WTC11 (cell line): Measurements from ENCODE around the gene ESYT1. TPM values are rescaled to one million over a fixed set of nuclear protein-coding genes. Genes with fewer than 3 reads are reported as not detected.

Experiments used
- ATAC-seq: fragments of 200-7000 bp; cut with Tn5 transposase; 2 replicates; pipeline ENCODE4 v1.10.0; 2021; ENCODE audit warnings: mild to moderate bottlenecking, moderate library complexity
- CTCF ChIA-PET: fragments of 300-600 bp; sonication (Branson Sonifier 250); formaldehyde crosslinking; loops from one replicate; lab custom pipeline; 2021; ENCODE audit warnings: antibody characterized with exemption; lab: Charles Lee
- POLR2A ChIA-PET: fragments of 350-600 bp; sonication (Branson Sonifier 250); formaldehyde crosslinking; loops from one replicate; lab custom pipeline; 2021; ENCODE audit warnings: antibody characterized with exemption; lab: Charles Lee
- DNase-seq: peaks from one replicate; pipeline ENCODE4 v3.0.0; 2021; ENCODE audit warnings: low spot score
- H3K27ac Mint-ChIP-seq: 2 replicates; pipeline ENCODE4 v1.8.0; 2021; ENCODE audit warnings: mixed read lengths
- H3K27me3 Mint-ChIP-seq: 2 replicates; pipeline ENCODE4 v1.8.0; 2021; ENCODE audit warnings: low read depth, mild to moderate bottlenecking, moderate library complexity, mixed read lengths
- H3K36me3 Mint-ChIP-seq: 2 replicates; pipeline ENCODE4 v1.8.0; 2021; ENCODE audit warnings: mixed read lengths
- H3K4me1 Mint-ChIP-seq: 2 replicates; pipeline ENCODE4 v1.8.0; 2022; ENCODE audit warnings: mixed read lengths
- H3K4me3 Mint-ChIP-seq: 2 replicates; pipeline ENCODE4 v1.8.0; 2021; ENCODE audit warnings: mild to moderate bottlenecking, moderate library complexity, mixed read lengths
- H3K9me3 Mint-ChIP-seq: 2 replicates; pipeline ENCODE4 v1.8.0; 2021; ENCODE audit warnings: mixed read lengths
- ARID4B ChIP-seq: sonication (generic); formaldehyde crosslinking; IDR thresholded peaks from 2 replicates; pipeline ENCODE4 v1.8.0; 2023; ENCODE audit warnings: missing genetic modification reagents, mild to moderate bottlenecking, borderline replicate concordance
- ATF1 ChIP-seq: sonication (generic); formaldehyde crosslinking; IDR thresholded peaks from 2 replicates; pipeline ENCODE4 v1.8.1; 2023; ENCODE audit warnings: mild to moderate bottlenecking, moderate library complexity, missing genetic modification reagents
- ATF3 ChIP-seq: sonication (generic); formaldehyde crosslinking; conservative IDR thresholded peaks from 2 replicates; pipeline ENCODE4 v1.8.1; 2022; ENCODE audit warnings: mild to moderate bottlenecking, missing genetic modification reagents
- CREM ChIP-seq: sonication (generic); formaldehyde crosslinking; IDR thresholded peaks from 2 replicates; pipeline ENCODE4 v1.8.1; 2022; ENCODE audit warnings: mild to moderate bottlenecking, missing genetic modification reagents, moderate library complexity
- E2F4 ChIP-seq: sonication (generic); formaldehyde crosslinking; IDR thresholded peaks from 2 replicates; pipeline ENCODE4 v1.8.1; 2022; ENCODE audit warnings: low read depth, mild to moderate bottlenecking, moderate library complexity, missing genetic modification reagents, borderline replicate concordance
- ETV6 ChIP-seq: sonication (generic); formaldehyde crosslinking; IDR thresholded peaks from 2 replicates; pipeline ENCODE4 v1.8.1; 2022; ENCODE audit warnings: mild to moderate bottlenecking, missing genetic modification reagents
- GRHL2 ChIP-seq: fragments of 250-450 bp; sonication (Bioruptor Pico); IDR thresholded peaks from 2 replicates; pipeline ENCODE4 v1.8.0; 2022; ENCODE audit warnings: mild to moderate bottlenecking, moderate library complexity; ENCODE audit not compliant: insufficient replicate concordance, severe bottlenecking
- JAZF1 ChIP-seq: fragments of 250-450 bp; sonication (Bioruptor Pico); IDR thresholded peaks from 2 replicates; pipeline ENCODE4 v1.9.0; 2021; ENCODE audit warnings: moderate library complexity, mild to moderate bottlenecking, inconsistent platforms
- MXD4 ChIP-seq: fragments of 250-450 bp; sonication (Bioruptor Pico); IDR thresholded peaks from 2 replicates; pipeline ENCODE4 v1.8.0; 2021; ENCODE audit warnings: mild to moderate bottlenecking, moderate library complexity, borderline replicate concordance
- NFYB ChIP-seq: sonication (generic); formaldehyde crosslinking; conservative IDR thresholded peaks from 2 replicates; pipeline ENCODE4 v1.8.0; 2022; ENCODE audit warnings: low read depth, missing genetic modification reagents
- PRRX2 ChIP-seq: fragments of 250-450 bp; sonication (Bioruptor Pico); IDR thresholded peaks from 2 replicates; pipeline ENCODE4 v1.8.0; 2021; ENCODE audit warnings: mild to moderate bottlenecking
- SMAD4 ChIP-seq: sonication (generic); formaldehyde crosslinking; IDR thresholded peaks from 2 replicates; pipeline ENCODE4 v1.8.0; 2022; ENCODE audit warnings: mild to moderate bottlenecking, missing genetic modification reagents
- USF1 ChIP-seq: sonication (generic); formaldehyde crosslinking; IDR thresholded peaks from 2 replicates; pipeline ENCODE4 v1.8.0; 2022; ENCODE audit warnings: mild to moderate bottlenecking, missing genetic modification reagents
- ZNF396 ChIP-seq: fragments of 250-450 bp; sonication (Bioruptor Pico); IDR thresholded peaks from 2 replicates; pipeline ENCODE4 v1.8.0; 2021; ENCODE audit warnings: mild to moderate bottlenecking, moderate library complexity, borderline replicate concordance
- ZNF532 ChIP-seq: fragments of 250-450 bp; sonication (Bioruptor Pico); IDR thresholded peaks from 2 replicates; pipeline ENCODE4 v1.9.0; 2021; ENCODE audit warnings: mild to moderate bottlenecking, borderline replicate concordance
- ZNF671 ChIP-seq: fragments of 250-450 bp; sonication (Bioruptor Pico); IDR thresholded peaks from 2 replicates; pipeline ENCODE4 v1.8.0; 2021; ENCODE audit warnings: mild to moderate bottlenecking
- total RNA-seq: library from RNA; stranded (reverse); gene quantifications from 3 replicates; pipeline ENCODE4 v1.2.3, GENCODE V29; 2021
- TF ChIP-seq, protein P1 (sequence below): fragments of 250-450 bp; sonication (Bioruptor Pico); IDR thresholded peaks from 2 replicates; pipeline ENCODE4 v1.9.0; 2021; ENCODE audit warnings: mild to moderate bottlenecking
- TF ChIP-seq, protein P2 (sequence below): sonication (generic); formaldehyde crosslinking; IDR thresholded peaks from 2 replicates; pipeline ENCODE4 v1.8.0; 2022; ENCODE audit warnings: mild to moderate bottlenecking, missing genetic modification reagents

ESYT1 gene
- total RNA-seq, 1 experiment from 2014 or later, result 80.1 TPM

- TF ChIP-seq ZNF532 (CRISPR knock-in tag), result no peak
- TF ChIP-seq NFYB, result no peak
- TF ChIP-seq, protein P1, sequence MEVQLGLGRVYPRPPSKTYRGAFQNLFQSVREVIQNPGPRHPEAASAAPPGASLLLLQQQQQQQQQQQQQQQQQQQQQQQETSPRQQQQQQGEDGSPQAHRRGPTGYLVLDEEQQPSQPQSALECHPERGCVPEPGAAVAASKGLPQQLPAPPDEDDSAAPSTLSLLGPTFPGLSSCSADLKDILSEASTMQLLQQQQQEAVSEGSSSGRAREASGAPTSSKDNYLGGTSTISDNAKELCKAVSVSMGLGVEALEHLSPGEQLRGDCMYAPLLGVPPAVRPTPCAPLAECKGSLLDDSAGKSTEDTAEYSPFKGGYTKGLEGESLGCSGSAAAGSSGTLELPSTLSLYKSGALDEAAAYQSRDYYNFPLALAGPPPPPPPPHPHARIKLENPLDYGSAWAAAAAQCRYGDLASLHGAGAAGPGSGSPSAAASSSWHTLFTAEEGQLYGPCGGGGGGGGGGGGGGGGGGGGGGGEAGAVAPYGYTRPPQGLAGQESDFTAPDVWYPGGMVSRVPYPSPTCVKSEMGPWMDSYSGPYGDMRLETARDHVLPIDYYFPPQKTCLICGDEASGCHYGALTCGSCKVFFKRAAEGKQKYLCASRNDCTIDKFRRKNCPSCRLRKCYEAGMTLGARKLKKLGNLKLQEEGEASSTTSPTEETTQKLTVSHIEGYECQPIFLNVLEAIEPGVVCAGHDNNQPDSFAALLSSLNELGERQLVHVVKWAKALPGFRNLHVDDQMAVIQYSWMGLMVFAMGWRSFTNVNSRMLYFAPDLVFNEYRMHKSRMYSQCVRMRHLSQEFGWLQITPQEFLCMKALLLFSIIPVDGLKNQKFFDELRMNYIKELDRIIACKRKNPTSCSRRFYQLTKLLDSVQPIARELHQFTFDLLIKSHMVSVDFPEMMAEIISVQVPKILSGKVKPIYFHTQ, result no peak
- no peak for TF ChIP-seq ATF1 (CRISPR knock-in tag)
- TF ChIP-seq SMAD4 (CRISPR knock-in tag), result no peak
- 0 out of 2 replicates have a peak, but pooled peaks have one; percentile 25 for TF ChIP-seq ETV6 (CRISPR knock-in tag)
- TF ChIP-seq ATF3, result no peak
- TF ChIP-seq JAZF1 (CRISPR knock-in tag), result no peak
- TF ChIP-seq E2F4 (CRISPR knock-in tag), result 0 out of 2 replicates have a peak, but pooled peaks have one; percentile 32
- TF ChIP-seq PRRX2 (CRISPR knock-in tag), result no peak
- TF ChIP-seq, protein P2, sequence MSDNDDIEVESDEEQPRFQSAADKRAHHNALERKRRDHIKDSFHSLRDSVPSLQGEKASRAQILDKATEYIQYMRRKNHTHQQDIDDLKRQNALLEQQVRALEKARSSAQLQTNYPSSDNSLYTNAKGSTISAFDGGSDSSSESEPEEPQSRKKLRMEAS (CRISPR knock-in tag), result peak; percentile 70
- no peak for TF ChIP-seq GRHL2 (CRISPR knock-in tag)
- TF ChIP-seq ZNF396, result no peak
These were observed 29.3 kb downstream of the ESYT1 start (continued) for GRCh38 chr12:56157201-56158028.

GRCh38 chr12:56158029-56158925 lies 30.2 kb downstream of the ESYT1 start, which contains the start of gene MYL6:
Gene MYL6, plus strand, starts transcription at chr12:56158359. Its CDS starts 43 bp downstream, at chr12:56158402.
- Mint-ChIP-seq H3K27me3 (no peaks in the 10 kb centered on the region), H3K4me1 (peaks cover 49% of the 10 kb centered on the region), H3K9me3 (no peaks in the 10 kb centered on the region), H3K4me3 (peak within 1 kb of the TSS; percentile 96), H3K36me3 (peaks cover 48% of the 10 kb centered on the region), H3K27ac (peak within 1 kb of the TSS; percentile 99)
- POLR2A ChIA-PET, result interaction anchor here (1.0 to 7.2 kb wide), 9 partner anchors 16 to 202 kb away, joined by 3 to 104 read pairs (median 8); partner anchors contain the start of genes ERBB3, ESYT1, PA2G4 and RAB5B
- CTCF ChIA-PET, result interaction anchor here (0.6 to 2.2 kb wide), 6 partner anchors 30 to 64 kb away, joined by 3 to 11 read pairs (median 6); partner anchors contain the start of genes ESYT1, RNF41, SMARCC2 and ZC3H10
- peak; percentile 65 for ATAC-seq
- peak; percentile 93 for DNase-seq
- TF ChIP-seq CREM (CRISPR knock-in tag) (peak; percentile 44; the same call in 1 of the 2 replicates), ZNF671 (CRISPR knock-in tag) (peak; percentile 90), ARID4B (CRISPR knock-in tag) (no peak), USF1 (CRISPR knock-in tag) (no peak; the same call in 1 of the 2 replicates), MXD4 (no peak)
